ENCODE measurements around the gene CERS6.

- no peak for TF ChIP-seq CTCF (IDR thresholded peaks at IDR 0.05; ENCODE audit: control extremely low read depth in 1 of 3, insufficient read depth in 1 of 3, low read depth in 1 of 3, low read length in 3 of 3)
- no peak for TF ChIP-seq RXRA (IDR thresholded peaks at IDR 0.05; ENCODE audit: insufficient read depth, low read depth, low read length)
- TF ChIP-seq POLR2AphosphoS5 (IDR thresholded peaks at IDR 0.05; ENCODE audit: low read depth, low read length) = no peak
- TF ChIP-seq SP1 (IDR thresholded peaks at IDR 0.05; ENCODE audit: low read depth, low read length) = no peak
- TF ChIP-seq, protein P1, sequence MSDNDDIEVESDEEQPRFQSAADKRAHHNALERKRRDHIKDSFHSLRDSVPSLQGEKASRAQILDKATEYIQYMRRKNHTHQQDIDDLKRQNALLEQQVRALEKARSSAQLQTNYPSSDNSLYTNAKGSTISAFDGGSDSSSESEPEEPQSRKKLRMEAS (IDR thresholded peaks at IDR 0.05) = no peak
- TF ChIP-seq KDM4A (IDR thresholded peaks at IDR 0.05; ENCODE audit: low read depth, low read length, severe bottlenecking) = no peak
- TF ChIP-seq EP300 (IDR thresholded peaks at IDR 0.05; ENCODE audit: borderline replicate concordance in 1 of 2, low read depth in 2 of 2, low read length in 2 of 2) = no peak
- TF ChIP-seq TCF12 (IDR thresholded peaks at IDR 0.05; ENCODE audit: low read depth, low read length) = no peak
- TF ChIP-seq YY1 (IDR thresholded peaks at IDR 0.05; ENCODE audit: low read depth, low read length) = no peak
- no peak for TF ChIP-seq SP2 (IDR thresholded peaks at IDR 0.05; ENCODE audit: low read length)
- no peak for TF ChIP-seq SRF (IDR thresholded peaks at IDR 0.05; ENCODE audit: low read depth, low read length)
These were observed 103.1 kb downstream of the CERS6 start for GRCh38 chr2:168559187-168559586.
